GM12892 (cell line): ENCODE measurements around the gene SLC4A2.

Source experiments
- POLR2A ChIP-seq: IDR thresholded peaks from 2 replicates; pipeline ENCODE4 v1.6.1; 2011; ENCODE audit warnings: low read depth, low read length, control low read depth
- POLR2AphosphoS5 ChIP-seq: IDR thresholded peaks from 2 replicates; pipeline ENCODE4 v1.6.1; 2011; ENCODE audit warnings: low read depth, low read length, control low read depth
- TAF1 ChIP-seq: IDR thresholded peaks from 2 replicates; pipeline ENCODE4 v1.6.1; 2011; ENCODE audit warnings: low read depth, mild to moderate bottlenecking, control low read depth, low read length, borderline replicate concordance

DNA sequence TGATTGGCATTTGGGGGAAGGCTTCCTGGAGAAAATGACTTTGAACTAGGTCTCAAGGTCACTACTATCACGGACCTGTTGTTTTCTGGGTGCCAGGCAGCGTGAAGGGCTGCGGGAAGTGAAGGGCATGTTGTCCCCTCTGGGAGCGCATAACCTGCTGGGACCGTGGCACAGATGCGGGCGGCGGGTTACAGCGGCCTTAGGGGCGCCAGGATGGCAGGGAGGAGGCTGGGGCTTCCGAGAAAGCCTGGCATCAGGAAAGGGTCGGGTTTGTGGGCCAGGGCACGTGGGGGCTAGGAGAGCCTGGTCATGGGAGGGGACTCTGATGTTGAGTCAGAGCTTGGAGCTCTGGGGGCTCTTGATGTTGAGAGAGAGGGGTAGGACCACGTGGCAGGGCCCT is 6.1 kb downstream of the SLC4A2 start:
- TF ChIP-seq POLR2A = no peak
- no peak for TF ChIP-seq TAF1
- no peak for TF ChIP-seq POLR2AphosphoS5
